ENCODE measurements around the gene TEKTIP1.

DNA sequence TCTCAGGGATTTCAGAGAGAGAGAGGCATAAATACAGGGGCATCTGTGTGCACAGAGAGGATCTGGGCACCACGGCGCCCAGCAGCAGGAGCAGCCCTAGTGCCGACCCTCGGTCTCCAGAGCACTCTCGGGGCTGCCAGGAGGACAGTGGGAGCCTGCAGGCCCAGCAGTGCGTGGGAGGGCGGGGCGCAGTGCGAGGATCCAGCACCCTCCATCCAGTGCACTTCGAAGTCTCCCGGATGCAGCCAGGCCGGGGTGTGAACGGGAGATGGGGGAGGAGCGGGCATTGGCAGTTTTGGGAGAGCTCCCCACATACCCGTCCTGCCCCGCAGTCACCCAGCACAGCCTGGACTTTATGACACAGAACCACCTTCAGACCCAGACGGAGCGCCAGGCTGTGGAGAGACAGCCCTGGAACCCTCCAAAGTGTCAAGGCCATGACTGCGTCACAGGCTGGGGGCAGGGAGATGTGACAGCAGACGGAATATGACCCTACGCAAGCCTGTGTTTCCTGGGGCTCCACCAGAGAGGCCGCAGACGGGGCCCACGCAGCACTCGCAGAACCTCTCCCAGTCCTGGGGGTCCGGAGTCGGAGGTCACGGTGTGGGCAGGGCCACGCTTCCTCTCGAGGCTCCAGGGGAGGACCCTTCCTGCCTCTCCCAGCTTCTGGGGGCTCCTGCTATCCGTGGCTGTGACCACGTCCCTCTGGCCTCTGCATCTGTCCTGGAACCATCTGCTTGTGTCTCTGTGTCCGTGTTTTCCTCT is 14.7 kb upstream of the TEKTIP1 start:
- no peak for TF ChIP-seq CREB1 (IDR thresholded peaks at IDR 0.05; ENCODE audit: low read depth)
- no peak for TF ChIP-seq TAF1 (IDR thresholded peaks at IDR 0.05; ENCODE audit: low read depth)
- TF ChIP-seq, protein P1, sequence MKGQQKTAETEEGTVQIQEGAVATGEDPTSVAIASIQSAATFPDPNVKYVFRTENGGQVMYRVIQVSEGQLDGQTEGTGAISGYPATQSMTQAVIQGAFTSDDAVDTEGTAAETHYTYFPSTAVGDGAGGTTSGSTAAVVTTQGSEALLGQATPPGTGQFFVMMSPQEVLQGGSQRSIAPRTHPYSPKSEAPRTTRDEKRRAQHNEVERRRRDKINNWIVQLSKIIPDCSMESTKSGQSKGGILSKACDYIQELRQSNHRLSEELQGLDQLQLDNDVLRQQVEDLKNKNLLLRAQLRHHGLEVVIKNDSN (IDR thresholded peaks at IDR 0.05), result no peak
- TF ChIP-seq, protein P2, sequence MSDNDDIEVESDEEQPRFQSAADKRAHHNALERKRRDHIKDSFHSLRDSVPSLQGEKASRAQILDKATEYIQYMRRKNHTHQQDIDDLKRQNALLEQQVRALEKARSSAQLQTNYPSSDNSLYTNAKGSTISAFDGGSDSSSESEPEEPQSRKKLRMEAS (IDR thresholded peaks at IDR 0.05), result no peak
- no peak for TF ChIP-seq TCF12 (IDR thresholded peaks at IDR 0.05; ENCODE audit: low read depth)
- no peak for TF ChIP-seq YY1 (IDR thresholded peaks at IDR 0.05; ENCODE audit: low read depth)
- no peak for TF ChIP-seq EGR1 (IDR thresholded peaks at IDR 0.05)
- no peak for TF ChIP-seq CEBPB (IDR thresholded peaks at IDR 0.05)
- no peak for TF ChIP-seq FOXM1 (IDR thresholded peaks at IDR 0.05; ENCODE audit: borderline replicate concordance, low read depth)
- no peak for TF ChIP-seq EP300 (IDR thresholded peaks at IDR 0.05; ENCODE audit: borderline replicate concordance)

Data from Ishikawa (cell line).